ENCODE measurements around the gene SLK.

GRCh38 chr10:104034401-104035193 is 67.7 kb downstream of the SLK start:
- TF ChIP-seq CTCF (IDR thresholded peaks at IDR 0.05) (no peak), POLR2A (IDR thresholded peaks at IDR 0.05) (no peak), EP300 (IDR thresholded peaks at IDR 0.05) (no peak)

All from tibial nerve (tissue), 4 donors.